Skeletal muscle tissue (tissue), 4 donors: ENCODE measurements around the gene JMJD7. TPM values are rescaled to one million over a fixed set of nuclear protein-coding genes. Genes with fewer than 3 reads are reported as not detected.

Experiments used
- H3K27ac ChIP-seq: one replicate; pipeline ENCODE4 v1.7.0; 2013; ENCODE audit warnings: mild to moderate bottlenecking, low read depth, low read length, inconsistent platforms
- H3K27me3 ChIP-seq, 3 donors: one replicate each; pipeline ENCODE4 v1.7.0; 2013; ENCODE audit warnings: low read length in 3 of 3; ENCODE audit not compliant: control insufficient read depth in 3 of 3, insufficient read depth in 3 of 3
- H3K36me3 ChIP-seq, 3 donors: one replicate each; pipeline ENCODE4 v1.7.0; 2013; ENCODE audit warnings: low read length in 3 of 3; ENCODE audit not compliant: control insufficient read depth in 3 of 3, insufficient read depth in 3 of 3
- H3K4me1 ChIP-seq, 3 donors: one replicate each; pipeline ENCODE4 v1.7.0; 2013; ENCODE audit warnings: low read length in 3 of 3, mild to moderate bottlenecking in 3 of 3; ENCODE audit not compliant: control insufficient read depth in 3 of 3, insufficient read depth in 3 of 3
- H3K4me3 ChIP-seq, 3 donors: one replicate each; pipeline ENCODE4 v1.7.0; 2013; ENCODE audit warnings: low read length in 3 of 3
- H3K9ac ChIP-seq, 3 donors: one replicate each; pipeline ENCODE4 v1.7.0; 2013; ENCODE audit warnings: low read length in 3 of 3, mild to moderate bottlenecking in 3 of 3, moderate library complexity in 2 of 3, low read depth in 1 of 3
- H3K9me3 ChIP-seq, 3 donors: one replicate each; pipeline ENCODE4 v1.7.0; 2013; ENCODE audit warnings: low read length in 3 of 3; ENCODE audit not compliant: control insufficient read depth in 3 of 3
- total RNA-seq: library from RNA; depleted of rRNA; stranded (reverse); fragments of >200 nt; gene quantifications from one replicate; pipeline ENCODE4 v1.2.3, GENCODE V29; 2014
- donor health status: Osteomylitis.

The JMJD7 gene
- total RNA-seq, 1 donor from 2014 or later: 1.0 TPM

- Histone ChIP-seq H3K9ac (no peak overlapping the region), H3K4me3 (no peak overlapping the region), H3K36me3 (peaks cover 11 to 38% (median 38%) of the 10 kb centered on the region in 3 donors), H3K4me1 (no peaks in the 10 kb centered on the region), H3K9me3 (no peaks in the 10 kb centered on the region), H3K27me3 (peaks cover 14 to 25% (median 22%) of the 10 kb centered on the region in 3 donors), H3K27ac (no peak overlapping the region)
These were observed 21.3 kb downstream of the JMJD7 start for GRCh38 chr15:41849204-41849603.

GRCh38 chr15:41849861-41850260 lies 22.0 kb downstream of the JMJD7 start:
- H3K4me1 ChIP-seq: no peaks in the 10 kb centered on the region
- no peak overlapping the region for H3K27ac ChIP-seq
- peaks cover 11 to 38% (median 31%) of the 10 kb centered on the region in 3 donors for H3K36me3 ChIP-seq
- no peak overlapping the region for H3K4me3 ChIP-seq
- H3K9ac ChIP-seq: no peak overlapping the region
- H3K27me3 ChIP-seq: peaks cover 14 to 31% (median 22%) of the 10 kb centered on the region in 3 donors
- no peaks in the 10 kb centered on the region for H3K9me3 ChIP-seq

- Histone ChIP-seq H3K27me3 (peaks cover 14 to 38% (median 23%) of the 10 kb centered on the region in 3 donors), H3K9ac (no peak overlapping the region), H3K4me1 (no peaks in the 10 kb centered on the region), H3K27ac (no peak overlapping the region), H3K4me3 (no peak overlapping the region), H3K36me3 (peaks cover 11 to 31% (median 30%) of the 10 kb centered on the region in 3 donors), H3K9me3 (no peaks in the 10 kb centered on the region)
These were observed 22.7 kb downstream of the JMJD7 start for GRCh38 chr15:41850482-41851166.

- Histone ChIP-seq H3K9me3 (no peaks in the 10 kb centered on the region), H3K4me3 (no peak overlapping the region), H3K27me3 (peaks cover 14 to 40% (median 28%) of the 10 kb centered on the region in 3 donors), H3K4me1 (no peaks in the 10 kb centered on the region), H3K27ac (no peak overlapping the region), H3K36me3 (peaks cover 11 to 27% (median 25%) of the 10 kb centered on the region in 3 donors), H3K9ac (no peak overlapping the region)
These were observed 23.3 kb downstream of the JMJD7 start for GRCh38 chr15:41851167-41851523.

GRCh38 chr15:41851755-41852370 lies 24.0 kb downstream of the JMJD7 start:
- Histone ChIP-seq H3K4me3 (no peak overlapping the region), H3K36me3 (peaks cover 11 to 20% (median 19%) of the 10 kb centered on the region in 3 donors), H3K9me3 (no peaks in the 10 kb centered on the region), H3K9ac (no peak overlapping the region), H3K27ac (no peak overlapping the region), H3K27me3 (peaks cover 14 to 44% (median 35%) of the 10 kb centered on the region in 3 donors), H3K4me1 (no peaks in the 10 kb centered on the region)

- peaks cover 14 to 46% (median 39%) of the 10 kb centered on the region in 3 donors for H3K27me3 ChIP-seq
- no peak overlapping the region for H3K9ac ChIP-seq
- H3K27ac ChIP-seq: no peak overlapping the region
- peaks cover 4 to 10% (median 9%) of the 10 kb centered on the region in 3 donors for H3K36me3 ChIP-seq
- H3K4me3 ChIP-seq: no peak overlapping the region
- H3K9me3 ChIP-seq: no peaks in the 10 kb centered on the region
- H3K4me1 ChIP-seq: no peaks in the 10 kb centered on the region
These were observed 25.1 kb downstream of the JMJD7 start for GRCh38 chr15:41852736-41853590.

- Histone ChIP-seq H3K4me1 (no peaks in the 10 kb centered on the region), H3K27ac (no peak overlapping the region), H3K27me3 (peaks cover 14 to 49% (median 39%) of the 10 kb centered on the region in 3 donors), H3K9ac (no peak overlapping the region), H3K36me3 (peaks cover 0 to 2% (median under 1%) of the 10 kb centered on the region in 3 donors), H3K9me3 (no peaks in the 10 kb centered on the region), H3K4me3 (no peak overlapping the region)
These were observed 25.9 kb downstream of the JMJD7 start for GRCh38 chr15:41853831-41854230.

GRCh38 chr15:41854443-41854842 lies 26.6 kb downstream of the JMJD7 start:
- no peaks in the 10 kb centered on the region for H3K9me3 ChIP-seq
- H3K4me3 ChIP-seq: no peak overlapping the region
- H3K36me3 ChIP-seq: no peaks in the 10 kb centered on the region
- H3K9ac ChIP-seq: no peak overlapping the region
- peaks cover 14 to 49% (median 40%) of the 10 kb centered on the region in 3 donors for H3K27me3 ChIP-seq
- H3K27ac ChIP-seq: no peak overlapping the region
- H3K4me1 ChIP-seq: no peaks in the 10 kb centered on the region

GRCh38 chr15:41855261-41855961 lies 27.5 kb downstream of the JMJD7 start:
- no peaks in the 10 kb centered on the region for H3K36me3 ChIP-seq
- peaks cover 14 to 51% (median 45%) of the 10 kb centered on the region in 3 donors for H3K27me3 ChIP-seq
- H3K4me3 ChIP-seq: no peak overlapping the region
- H3K4me1 ChIP-seq: no peaks in the 10 kb centered on the region
- no peak overlapping the region for H3K9ac ChIP-seq
- no peak overlapping the region for H3K27ac ChIP-seq
- H3K9me3 ChIP-seq: no peaks in the 10 kb centered on the region
